Measurements from ENCODE around the gene RAB35.

Gene RAB35

DNA sequence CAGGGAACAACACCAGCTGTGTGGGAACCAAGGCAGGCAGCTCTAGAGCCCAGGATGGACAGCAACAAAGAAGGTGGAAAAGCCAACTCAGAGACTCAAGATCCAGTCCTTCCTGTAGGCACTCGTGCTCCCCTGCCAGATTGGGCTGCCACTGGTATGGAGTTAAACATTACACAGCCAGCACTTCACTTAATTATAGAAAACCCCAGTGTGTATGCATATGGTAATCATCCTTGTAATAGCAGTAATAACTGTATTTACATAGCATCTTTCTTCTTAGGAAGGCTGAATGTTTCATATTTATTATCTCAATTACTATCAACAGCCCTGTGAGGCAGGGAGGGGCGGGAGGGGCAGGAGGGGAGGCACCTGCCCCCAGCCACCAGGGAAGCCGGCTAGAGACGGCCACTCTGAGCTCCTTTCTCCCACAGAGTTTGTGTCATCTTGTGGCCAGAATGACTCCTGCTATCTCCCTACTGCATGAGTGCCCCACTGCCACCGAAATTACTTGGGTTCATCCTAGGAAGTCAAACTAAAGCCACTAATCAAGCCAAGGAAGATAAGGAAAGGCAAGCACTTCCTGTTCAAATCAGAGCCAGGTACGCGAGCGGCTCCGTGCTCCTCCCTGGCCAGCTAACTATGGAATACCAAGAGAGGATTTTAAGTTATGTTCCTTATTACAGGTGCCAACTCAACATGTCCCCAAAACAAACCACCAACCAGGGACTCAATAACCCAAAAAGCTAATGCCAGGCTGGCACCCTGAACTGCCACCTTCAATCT is 15.7 kb upstream of the RAB35 start:
- DNase-seq: no peak

DNA sequence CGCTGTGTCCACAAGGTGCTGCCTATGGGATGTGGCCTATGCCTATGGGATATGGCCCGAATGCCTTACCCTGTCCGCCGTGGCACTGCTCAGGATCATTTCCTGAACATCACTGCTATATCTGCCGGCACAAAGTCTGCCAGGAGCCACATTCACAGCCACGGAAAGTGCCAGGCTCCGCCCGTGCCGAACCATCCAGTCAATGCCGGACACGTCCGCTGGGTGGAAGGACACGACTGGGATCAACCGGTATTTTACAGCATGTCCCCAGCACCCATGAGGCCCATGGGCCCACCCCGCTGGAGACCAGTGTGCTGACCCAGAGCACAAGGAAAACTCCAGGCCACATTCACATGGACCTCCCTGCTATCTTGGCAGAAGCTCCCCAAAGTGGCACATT is 14.6 kb upstream of the RAB35 start:
- DNase-seq: no peak

DNA sequence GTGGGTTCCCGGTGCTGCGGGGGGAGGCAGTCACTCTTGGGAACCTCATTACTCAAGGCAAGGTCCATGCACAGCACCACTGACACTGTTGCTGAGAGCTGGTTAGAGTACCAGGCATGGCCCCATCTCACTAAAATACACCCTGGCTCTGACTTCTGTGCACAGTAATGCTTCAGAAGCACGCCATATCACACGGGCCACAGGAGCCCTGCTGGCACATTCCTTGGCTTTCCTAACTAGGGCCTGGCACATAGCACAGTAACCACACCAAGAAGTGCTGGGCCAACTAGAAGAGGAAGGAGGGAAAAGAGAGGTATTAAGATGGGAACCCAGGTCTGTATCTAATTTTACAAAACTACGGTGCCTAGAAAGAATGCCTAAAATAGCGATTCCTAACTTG is 13.5 kb upstream of the RAB35 start:
- DNase-seq: no peak

DNA sequence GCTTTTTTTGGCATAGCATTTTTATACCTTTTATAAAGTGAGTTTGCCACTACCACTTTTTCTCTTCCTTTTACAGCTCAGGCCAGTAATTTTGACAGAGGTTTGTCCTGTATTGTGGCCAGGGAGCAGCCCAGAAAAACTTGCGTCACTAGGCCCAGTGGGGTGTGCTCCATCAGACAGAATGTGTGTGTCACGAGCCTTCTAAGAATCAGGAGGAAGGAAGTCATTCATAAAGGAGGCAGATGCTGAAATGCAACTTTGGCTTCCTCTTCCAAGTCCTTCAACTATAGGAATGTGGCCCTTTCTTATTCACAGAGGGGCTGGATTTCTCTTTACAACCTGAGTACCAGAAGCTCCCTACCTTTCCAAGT is 10.1 kb upstream of the RAB35 start:
- DNase-seq: peak in 1 of 2 donors; percentile 60

DNA sequence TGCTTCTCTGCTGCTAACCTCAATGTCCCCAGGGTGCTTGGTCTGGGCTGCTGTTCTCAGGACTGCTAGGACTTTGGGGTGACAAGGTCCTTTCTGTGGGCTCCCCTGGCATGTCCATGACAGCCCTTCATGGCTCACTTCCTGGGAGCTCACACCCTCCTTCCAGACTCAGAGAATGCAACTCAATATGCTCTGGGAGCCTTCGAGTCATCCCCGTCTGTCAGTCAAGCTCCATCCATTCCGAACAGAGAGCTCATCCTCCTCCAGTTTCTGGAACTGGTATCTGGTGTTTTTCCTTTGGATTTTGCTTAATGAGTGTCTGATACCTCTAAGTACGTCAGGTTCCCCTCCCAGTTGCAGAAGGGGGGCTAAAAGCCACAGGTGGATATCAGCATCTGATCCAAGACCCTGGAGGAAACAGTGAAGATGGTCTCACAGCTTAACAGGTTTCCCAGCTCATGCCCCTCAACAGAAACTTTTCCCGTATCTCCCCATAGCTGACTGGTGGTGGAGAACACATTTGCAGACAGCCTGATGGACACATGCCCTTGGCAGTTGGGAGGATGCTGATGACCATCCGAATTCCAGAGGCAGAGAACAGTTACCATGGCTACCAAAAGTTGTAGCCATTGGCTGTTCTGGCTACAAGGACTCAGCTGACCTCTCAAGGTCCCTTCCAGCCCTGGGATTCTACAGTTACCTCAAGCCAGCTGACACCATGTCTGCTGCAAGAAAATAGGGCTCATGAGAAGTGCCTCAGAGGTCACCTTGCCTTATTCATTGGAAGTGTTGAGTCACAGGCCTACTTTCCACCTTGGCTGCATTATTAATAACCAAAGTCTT is 9.5 kb upstream of the RAB35 start:
- DNase-seq: peak in 1 of 2 donors; percentile 33

DNA sequence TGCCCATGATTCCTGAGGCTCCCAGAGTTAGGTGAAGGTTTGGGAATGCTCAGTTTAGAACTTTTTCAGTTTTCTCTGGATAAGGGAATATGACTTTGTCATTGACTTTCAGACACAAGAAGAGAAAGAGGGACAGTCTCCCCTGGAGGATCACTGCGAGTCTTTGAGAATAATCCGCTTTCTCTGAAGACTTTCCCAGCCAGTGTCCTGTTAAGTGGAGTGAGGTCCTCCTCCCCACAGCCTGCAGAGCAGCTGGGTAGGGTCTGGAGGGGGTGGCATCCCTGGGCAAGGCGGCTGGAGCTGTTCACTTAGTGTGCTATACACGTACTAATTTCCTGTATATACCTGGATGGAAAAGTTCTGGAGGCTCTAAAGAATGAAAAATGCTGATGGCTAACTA is 8.5 kb upstream of the RAB35 start:
- no peak for DNase-seq

DNA sequence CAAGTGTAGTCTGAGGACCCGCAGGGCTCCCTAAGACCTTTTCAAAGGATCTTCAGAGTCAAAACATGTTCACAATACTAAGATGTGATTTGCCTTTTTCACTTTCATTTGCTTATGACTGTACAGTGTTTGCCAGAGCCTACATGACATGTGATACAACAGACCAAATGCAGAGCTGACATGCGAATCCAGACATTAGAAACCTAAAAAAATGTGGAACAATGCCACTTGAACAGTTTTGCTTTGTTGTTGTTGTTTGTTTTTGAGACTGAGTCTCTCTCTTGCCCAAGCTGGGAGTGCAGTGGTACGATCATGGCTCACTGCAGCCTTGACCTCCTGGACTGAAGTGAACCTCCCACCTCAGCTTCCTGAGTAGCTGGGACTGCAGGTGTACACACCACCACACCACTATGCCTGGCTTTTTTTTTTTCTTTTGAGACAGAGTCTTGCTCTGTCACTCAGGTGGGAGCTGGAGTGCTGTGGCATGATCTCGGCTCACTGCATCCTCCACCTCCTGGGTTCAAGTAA is 5.3 kb upstream of the RAB35 start:
- peak in 1 of 2 donors; percentile 44 for DNase-seq

DNA sequence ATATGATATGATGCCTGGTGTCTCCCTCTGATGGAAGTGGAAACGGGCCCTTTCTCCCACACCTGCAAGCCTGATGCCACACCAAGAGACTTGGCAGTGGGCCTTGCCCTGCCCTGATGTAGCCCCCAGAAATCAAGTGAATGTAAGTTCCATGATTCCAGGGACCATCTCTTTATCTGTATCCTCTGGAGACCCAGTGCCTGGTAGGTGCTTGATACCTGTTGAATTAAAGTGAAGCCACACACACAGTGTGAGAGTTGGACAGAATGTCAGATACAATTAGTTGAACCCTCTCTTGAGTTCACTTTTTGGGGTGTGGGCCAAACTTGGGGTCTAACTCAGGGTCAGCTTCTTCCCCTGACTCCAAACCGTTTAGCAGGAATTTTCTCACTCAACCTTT is 4.8 kb upstream of the RAB35 start:
- no peak for DNase-seq

DNA sequence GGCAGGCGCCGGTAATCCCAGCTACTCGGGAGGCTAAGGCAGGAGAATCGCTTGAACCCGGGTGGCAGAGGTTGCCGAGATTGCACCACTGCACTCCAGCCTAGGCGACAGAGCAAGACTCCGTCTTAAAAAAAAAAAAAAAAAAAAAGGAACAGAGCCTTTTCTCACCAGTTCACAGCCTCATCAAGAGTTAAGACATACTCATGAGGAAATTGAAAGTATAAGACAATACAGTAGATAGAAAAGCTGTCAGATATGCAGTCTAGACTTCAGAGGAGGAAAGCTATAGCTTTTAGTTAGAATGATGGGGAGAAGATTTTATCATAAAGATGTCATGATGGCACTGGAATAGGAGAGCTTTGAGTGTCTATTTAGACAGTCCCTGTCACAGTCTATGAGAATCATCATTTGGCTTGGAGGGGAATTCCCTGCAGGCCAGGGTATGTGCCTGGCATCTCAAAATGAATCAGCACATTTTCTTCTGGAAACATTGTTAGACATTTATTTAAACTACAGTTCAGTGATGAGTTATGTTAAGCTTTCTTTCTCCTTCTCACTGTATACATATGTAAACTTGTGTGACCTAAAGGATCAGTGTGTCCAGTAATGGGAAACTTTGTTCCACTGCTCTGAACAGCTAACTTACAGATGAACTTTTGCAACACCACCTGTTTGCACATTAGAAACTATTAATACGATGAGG is 2.9 kb upstream of the RAB35 start:
- DNase-seq: peak in 1 of 2 donors; percentile 38

DNA sequence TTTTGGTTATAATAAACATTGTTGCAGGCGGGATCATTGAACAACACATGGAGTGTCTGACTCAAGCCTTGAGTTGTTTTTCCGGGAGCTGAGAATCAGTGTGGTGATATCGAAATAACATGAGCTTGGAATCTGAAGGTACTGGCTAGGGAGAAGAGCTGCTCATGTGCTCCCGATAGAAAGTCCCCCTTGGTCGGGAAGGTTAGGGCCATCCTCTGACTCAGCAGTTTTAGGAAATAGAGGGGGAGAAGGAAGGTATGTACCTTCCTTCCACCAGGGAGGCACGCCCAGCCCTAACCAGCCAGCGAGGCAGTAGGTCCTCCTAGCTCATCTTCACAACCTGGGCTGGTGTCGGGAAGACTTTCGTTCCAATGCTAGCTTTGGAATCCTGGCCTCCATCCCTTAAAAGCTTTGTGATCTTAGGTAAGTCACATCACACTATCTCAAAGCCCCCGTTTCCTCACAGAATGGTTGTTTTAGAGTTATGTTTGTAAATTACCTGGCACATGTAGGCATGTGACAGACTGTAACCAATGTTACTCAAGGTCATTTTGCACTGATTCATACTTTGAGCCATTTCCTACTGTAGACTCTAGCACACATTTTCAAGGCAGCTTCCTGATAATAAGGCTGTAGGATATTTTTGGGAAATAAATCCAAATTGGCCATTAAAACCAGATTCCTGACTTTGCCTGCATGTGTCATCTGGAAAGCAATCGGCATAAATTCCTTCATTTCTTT is 1.9 kb upstream of the RAB35 start:
- no peak for DNase-seq

DNA sequence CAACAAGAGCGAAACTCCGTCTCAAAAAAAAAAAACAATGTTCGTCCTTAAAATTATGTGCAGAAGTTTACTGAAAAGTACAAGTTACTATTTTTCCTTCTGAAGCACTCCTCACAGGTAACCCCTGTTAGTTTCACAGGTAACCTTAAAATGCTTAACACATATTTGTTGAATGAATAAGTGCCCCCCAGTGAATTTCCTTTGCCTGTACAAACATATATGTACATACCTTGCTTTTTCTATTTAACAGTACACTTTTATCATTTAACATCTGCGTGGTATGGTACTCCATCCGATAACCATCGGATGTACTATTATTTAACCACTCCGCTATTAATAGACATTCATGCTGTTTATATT is 1.4 kb upstream of the RAB35 start:
- no peak for DNase-seq

DNA sequence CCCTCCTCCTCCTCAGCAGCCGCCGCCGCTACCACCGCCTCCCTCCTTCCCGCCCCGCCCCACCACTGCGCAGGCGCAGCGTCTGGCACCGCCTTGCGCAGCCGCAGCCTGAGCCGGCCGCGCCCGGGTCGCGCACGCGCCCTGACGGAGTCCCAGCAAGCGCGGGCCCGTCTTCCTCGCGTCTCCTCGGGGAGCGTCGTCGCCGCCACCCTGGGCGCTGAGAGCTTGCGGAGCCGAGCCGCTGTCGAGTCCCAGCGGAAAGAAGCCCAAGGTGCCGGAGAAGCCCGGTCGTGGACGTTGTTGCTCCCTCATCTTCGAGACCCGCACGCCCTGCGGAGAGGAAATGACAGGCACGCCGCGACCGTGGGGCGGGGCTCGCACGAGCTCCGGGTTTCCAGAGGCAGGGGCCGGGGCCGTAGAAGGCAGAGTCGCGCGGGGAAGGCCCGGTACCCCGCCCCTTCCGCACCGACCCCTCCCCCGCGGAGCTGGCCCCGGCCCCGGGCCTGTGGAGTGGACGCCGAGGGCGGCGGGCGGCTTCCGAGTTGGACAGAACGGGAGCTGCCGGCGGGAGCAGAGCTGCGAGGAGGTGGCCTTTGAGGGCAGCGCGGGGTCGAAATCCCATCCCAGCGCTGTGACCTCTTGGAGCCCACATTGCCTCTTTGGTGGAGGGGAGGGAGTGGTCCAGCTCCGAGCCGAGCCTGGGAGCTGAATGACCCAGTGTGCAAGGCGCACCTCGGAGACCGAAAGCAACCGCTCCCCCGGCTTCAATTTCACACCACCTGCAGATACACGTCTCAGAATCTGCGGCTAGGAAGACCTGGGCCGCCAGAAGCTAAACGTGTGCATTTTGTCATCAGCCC is 469 bp upstream of the RAB35 start:
- peak; percentile 96 to 97 for DNase-seq

DNA sequence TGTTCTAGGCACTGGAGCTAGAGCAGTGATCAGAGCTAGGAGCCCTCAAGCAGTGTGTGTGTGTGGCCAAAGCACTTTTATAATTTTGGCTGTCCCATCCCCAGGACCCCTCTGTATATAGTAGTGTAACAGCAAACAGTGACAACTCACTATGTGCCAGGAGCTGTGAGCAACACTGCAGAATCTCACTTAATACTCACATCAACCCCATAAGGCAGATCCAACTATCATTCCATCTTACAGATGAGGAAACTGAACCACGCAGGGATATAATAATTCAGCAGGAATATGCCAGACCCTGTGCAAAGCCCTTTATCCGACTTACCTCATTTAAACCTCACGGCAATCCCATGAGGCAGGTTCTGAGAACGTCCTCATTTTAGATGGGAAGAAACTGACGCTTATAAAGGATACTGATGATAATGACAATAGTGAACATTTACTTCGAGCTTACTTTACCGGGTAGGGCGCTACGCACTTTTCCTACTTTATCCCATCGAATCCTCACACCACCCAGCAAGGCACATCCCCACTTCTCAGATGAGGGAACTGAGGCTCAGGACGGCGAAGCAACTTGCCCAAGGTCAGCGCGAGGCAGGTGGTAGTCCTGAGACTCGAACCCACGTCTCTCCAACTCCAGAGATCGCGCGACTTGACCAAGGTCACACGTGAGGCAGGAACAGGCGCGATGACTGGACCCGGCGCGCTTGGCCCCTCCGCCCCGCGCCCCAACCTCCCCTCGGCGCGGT is 687 bp downstream of the RAB35 start:
- peak; percentile 27 to 29 for DNase-seq

DNA sequence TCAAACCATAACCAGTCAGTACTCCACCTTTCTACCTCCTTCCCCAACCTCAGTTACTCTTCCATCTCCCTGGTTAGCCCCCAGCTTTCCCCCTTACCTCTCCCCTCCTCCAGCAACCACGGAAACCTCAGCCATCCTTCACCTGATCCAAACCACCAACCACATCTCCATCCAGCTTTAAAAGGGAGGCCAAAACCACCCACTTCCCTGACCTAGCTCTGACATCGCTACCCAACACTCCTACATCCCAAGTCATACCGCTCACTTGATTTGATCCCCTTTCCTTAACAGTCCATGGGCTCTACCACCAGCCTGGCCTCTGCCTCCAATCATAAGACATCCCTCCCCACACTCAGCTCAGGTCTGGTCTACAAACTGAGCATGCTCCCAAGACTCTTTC is 1.5 kb downstream of the RAB35 start:
- no peak for DNase-seq

DNA sequence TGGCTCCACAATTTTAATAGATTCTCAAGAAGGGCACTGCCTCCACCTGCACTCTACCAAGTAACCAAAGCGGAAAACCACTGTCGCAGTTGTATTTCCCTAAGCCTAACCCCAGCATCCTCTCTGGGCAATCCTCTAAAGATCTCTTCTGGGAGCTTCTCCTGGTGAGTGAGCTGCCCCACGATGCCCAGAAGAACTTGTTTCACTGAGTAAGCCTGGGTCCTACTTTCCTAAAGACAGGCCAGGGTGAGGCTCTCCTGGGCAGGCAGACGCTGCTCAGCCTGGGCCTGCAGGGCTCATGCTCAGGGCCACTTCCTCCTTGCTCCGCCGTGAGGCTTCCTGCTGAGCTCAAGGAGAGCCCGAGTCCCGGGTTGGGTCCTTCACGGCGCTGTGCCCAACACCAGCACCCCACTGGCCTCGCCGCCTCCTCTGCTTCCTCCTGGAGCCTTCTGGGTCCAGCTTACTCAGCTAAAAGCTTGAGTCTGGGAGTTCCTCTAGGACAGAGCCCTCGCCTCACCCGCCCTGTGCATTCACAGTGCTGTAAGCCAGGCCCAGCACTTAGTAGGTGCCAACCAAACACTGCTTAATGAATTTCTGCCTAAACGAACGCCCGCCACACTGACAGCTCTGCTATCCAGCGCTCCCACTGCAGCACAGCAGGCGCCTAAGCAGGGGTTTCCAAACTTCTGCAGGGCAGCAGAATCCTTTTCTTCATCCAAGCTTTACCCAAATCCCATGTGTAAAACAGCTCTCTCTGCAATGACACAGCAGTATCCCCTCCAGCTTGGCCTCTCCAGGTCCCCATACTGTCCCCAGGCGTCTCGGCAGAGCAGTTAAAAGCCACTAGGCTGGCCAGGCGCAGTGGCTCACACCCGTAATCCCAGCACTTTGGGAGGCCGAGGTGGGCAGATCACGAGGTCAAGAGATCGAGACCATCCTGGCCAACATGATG is 5.7 kb downstream of the RAB35 start:
- DNase-seq: peak; percentile 72

DNA sequence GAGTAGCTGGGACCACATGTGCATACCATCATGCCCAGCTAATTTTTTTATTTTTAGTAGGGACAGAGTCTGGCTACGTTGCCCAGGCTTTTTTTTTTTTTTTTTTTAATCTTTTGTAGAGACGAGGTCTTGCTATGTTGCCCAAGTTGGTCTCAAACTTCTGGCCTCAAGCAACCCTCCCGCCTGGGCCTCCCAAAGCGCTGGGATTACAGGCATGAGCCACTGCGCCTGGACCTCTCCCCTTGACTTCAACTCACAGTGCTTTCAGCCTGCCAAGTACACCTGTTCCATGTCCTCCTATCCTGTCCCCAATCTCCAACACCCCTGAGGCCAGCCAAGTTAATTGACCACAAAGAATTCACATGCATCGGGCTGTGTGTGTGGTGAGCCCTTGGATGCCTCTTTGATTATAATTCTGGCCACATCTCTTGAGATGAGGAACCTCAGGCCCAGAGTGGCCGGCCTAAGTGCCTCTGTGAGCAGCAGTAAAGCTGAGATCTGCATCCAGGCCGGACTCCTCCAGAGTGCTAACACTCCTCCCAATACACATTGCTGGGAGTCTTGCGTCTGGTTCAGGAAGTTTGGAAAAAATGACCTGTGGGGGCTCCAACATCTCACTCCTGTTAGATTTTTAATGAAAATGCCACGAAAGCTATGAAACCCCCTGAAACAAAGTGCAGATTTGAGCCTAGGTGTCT is 6.8 kb downstream of the RAB35 start:
- DNase-seq: no peak

DNA sequence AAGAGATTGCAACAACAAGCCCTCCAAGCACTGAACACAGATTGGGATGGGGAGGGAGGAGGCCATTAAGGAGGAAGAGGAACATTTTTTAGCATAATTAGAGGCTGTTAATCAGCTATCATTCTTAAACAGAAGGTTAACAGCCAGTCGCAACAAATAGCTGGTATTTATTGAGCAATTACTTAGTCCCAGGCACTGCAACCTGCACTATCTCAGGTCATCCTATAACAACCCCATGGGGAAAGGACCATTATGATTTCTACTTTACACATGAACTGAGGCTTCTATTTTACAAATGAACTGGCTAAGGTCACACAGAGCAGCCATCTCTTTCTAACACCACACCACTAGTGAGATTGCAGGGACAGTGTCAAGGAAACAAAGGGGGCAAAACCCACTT is 10.4 kb downstream of the RAB35 start:
- DNase-seq: no peak

DNA sequence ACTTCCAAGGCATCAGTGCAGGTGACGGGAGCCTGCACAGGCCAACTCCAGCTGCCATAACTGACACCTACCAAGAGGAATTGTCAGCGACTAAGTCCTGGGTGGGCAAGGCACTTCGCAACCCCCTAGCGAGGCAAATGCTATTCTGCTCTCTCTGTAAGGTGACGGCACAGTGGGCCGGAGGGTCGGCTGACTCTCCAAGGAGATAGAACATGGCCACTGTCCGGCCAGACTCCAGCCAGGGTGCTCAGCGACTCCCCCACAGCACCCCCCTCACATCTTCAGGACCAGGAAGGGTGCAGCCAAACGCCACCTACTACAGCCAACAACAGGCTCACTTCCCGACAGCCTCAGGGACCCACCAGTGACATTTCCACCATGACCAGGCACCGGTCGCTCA is 13.2 kb downstream of the RAB35 start:
- no peak for DNase-seq

DNA sequence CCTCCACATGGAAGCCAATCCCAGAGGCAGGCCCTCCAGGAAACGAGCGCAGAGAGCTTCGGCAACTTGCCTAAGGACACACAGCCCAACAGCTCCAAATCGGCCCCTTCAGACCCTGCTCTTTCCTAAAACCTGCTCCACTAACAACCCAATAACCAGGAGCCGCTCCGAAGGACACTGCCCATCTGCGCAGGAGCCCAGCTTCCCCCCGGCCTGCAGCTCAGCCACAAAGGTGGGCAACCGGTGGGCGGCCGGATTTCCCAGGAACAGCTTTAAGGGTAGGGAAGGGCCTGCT is 13.6 kb downstream of the RAB35 start:
- no peak for DNase-seq

Measured in CD4-positive, alpha-beta T cell treated with Interleukin-4 for 1 hour (primary cell).